Epidermal melanocyte (primary cell): Measurements from ENCODE around the gene ISLR.
A peak's percentile ranks its signal among the peaks of the same experiment; 100 is the strongest.

Experiments used
- DNase-seq: peaks from one replicate; pipeline ENCODE4 v3.0.0; 2011; ENCODE audit warnings: low spot score; ENCODE audit not compliant: insufficient read length

ISLR gene, protein sequence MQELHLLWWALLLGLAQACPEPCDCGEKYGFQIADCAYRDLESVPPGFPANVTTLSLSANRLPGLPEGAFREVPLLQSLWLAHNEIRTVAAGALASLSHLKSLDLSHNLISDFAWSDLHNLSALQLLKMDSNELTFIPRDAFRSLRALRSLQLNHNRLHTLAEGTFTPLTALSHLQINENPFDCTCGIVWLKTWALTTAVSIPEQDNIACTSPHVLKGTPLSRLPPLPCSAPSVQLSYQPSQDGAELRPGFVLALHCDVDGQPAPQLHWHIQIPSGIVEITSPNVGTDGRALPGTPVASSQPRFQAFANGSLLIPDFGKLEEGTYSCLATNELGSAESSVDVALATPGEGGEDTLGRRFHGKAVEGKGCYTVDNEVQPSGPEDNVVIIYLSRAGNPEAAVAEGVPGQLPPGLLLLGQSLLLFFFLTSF

GRCh38 chr15:74173380-74174218 is at the start of gene ISLR:
Gene ISLR (plus strand): TSS chr15:74173710. CDS start chr15:74174859, 1,149 bp downstream.
- peak; percentile 36 for DNase-seq

- no peak for DNase-seq
Measured at GRCh38 chr15:74124196-74124595, 49.3 kb upstream of the ISLR start.

GRCh38 chr15:74124759-74125158 is 48.8 kb upstream of the ISLR start:
- no peak for DNase-seq

DNA sequence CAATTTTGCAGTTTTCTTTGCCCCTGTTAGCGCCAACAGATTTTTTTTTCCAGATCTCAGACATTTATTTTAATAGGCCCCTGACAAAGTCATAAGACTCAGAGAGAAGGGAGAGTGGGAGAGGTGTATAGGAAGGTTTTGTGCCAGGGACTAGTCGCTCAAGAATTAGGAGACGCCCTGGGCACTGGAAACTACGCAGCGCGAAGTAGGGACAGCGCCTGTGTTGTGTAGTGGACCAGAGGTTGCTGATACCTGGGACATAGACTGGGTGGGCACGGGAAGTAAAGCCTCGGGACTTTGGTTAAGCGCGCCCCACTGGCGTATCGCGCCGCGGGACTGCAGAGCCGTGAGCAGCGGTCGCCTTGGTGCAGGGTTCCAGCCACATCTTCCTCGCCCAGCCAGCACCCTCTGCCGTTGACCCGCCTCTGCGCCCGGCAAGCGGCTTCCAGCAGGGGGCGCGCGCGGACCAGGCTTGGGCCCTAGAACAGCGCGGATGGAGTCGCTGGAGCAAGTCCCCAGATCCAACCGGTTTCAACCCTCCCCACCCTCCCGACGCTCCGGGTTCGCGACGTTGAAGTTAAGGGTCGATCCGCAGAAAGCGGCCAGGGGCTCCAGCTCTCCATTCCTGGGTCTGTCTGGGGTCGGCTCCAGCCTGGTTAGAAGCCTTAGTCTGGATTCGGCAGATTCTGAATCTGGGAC is 46.1 kb upstream of the ISLR start:
- peak; percentile 62 for DNase-seq

- DNase-seq = no peak
Measured at GRCh38 chr15:74127954-74128784, 45.3 kb upstream of the ISLR start.

- no peak for DNase-seq
Measured at GRCh38 chr15:74128785-74129585, 44.5 kb upstream of the ISLR start.

- DNase-seq = no peak
Measured at GRCh38 chr15:74129586-74130154, 43.8 kb upstream of the ISLR start.

DNA sequence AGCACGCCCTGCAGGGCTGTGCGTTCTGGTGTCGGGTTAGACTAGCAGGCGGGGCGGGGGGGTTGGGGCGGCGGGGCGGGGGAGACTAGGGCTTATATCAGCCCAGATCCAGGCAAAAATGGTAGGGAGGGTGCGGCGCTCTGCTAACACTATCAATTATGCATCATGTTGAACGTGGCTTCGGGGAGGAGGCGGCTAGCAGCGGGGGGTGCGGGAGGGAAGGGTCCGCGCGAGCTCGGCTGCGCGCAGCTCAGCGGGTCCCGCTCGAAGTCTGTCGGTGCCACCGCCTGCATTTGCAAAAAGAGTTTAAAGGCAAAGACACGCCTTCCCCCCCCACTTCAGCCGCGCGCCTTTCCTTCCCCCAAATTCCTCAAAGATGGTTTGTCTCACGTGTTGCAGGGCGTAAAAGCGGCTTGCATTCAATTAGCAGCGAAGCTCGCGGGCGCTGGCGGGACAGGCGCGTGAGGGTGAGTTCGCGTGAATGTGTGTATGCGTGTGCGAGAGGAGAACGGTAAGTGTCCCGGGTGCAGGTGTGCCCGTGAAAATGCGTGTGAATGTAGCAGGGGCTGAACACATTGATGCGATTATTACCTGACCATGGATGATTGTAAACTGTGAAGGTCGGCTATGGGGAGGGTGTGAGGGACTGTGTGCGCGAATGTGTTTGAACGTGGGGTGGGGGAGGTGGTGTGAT is 43.2 kb upstream of the ISLR start, which contains the start of gene ISLR2:
ISLR2 (plus strand) TSS at position 432 of the 694 bp plus-strand sequence. CDS start 2,169 bp downstream, outside the sequence.
- no peak for DNase-seq

DNA sequence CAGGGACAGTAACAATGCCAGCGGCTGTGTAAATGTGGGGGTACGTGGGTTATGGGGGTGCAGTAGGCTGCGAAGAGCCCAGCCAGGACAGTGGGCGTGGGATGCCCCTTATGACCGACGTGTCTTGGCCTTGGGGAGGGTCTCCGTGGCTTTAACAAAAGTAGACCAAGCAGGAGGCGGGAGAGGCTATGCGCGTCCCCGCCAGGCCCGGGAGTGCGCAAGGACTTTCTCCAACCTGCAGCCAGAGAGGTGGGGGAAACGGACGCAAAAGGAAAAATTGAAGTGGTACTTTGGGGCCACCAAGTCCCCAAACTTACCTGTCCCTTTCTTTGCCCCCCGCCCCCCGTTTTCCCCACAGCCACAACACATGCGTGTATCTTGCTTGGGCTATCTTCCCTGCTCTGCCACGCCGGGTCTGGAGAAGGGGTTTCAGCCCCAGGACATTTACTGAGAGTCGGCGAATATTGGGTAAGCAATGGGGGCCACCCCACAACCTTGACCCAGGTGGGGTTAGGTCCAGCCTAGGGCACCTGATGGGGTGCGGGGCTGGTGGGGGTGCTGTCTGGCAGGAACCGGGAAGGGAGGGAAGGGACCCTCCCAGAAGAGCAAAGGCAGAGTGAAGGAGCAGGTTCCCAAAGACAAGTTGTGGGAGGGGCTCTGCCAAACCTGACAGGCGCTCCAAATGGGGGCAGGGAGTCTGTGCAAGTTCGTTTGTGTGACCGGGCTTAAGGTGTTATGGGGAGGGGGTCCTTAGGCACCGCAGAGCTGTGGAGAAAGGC is 42.5 kb upstream of the ISLR start:
- no peak for DNase-seq

- no peak for DNase-seq
Measured at GRCh38 chr15:74131628-74132413, 41.7 kb upstream of the ISLR start.

DNA sequence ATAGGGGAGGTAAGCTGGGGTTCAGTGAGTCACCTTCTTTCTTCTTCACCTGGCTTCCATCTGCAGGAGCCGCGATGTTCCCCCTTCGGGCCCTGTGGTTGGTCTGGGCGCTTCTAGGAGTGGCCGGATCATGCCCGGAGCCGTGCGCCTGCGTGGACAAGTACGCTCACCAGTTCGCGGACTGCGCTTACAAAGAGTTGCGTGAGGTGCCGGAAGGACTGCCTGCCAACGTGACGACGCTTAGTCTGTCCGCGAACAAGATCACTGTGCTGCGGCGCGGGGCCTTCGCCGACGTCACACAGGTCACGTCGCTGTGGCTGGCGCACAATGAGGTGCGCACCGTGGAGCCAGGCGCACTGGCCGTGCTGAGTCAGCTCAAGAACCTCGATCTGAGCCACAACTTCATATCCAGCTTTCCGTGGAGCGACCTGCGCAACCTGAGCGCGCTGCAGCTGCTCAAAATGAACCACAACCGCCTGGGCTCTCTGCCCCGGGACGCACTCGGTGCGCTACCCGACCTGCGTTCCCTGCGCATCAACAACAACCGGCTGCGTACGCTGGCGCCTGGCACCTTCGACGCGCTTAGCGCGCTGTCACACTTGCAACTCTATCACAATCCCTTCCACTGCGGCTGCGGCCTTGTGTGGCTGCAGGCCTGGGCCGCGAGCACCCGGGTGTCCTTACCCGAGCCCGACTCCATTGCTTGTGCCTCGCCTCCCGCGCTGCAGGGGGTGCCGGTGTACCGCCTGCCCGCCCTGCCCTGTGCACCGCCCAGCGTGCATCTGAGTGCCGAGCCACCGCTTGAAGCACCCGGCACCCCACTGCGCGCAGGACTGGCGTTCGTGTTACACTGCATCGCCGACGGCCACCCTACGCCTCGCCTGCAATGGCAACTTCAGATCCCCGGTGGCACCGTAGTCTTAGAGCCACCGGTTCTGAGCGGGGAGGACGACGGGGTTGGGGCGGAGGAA is 40.5 kb upstream of the ISLR start:
- no peak for DNase-seq

- DNase-seq = no peak
Measured at GRCh38 chr15:74133694-74134386, 39.7 kb upstream of the ISLR start.

- DNase-seq = no peak
Measured at GRCh38 chr15:74134387-74135027, 39.0 kb upstream of the ISLR start.

- no peak for DNase-seq
Measured at GRCh38 chr15:74135041-74135565, 38.4 kb upstream of the ISLR start.

GRCh38 chr15:74136540-74136813 is 37.0 kb upstream of the ISLR start:
- no peak for DNase-seq
